Stimulated activated naive CD4-positive, alpha-beta T cell (primary cell): ENCODE results near the gene APOBEC4.

Experiments
- DNase-seq, 6 experiments: peaks; one replicate each; lab custom pipeline; 2025; lab: John Stamatoyannopoulos, UW

APOBEC4 gene

GRCh38 chr1:183600136-183600535 lies 53.0 kb downstream of the APOBEC4 start:
- no peak for DNase-seq

- no peak for DNase-seq
Observed at GRCh38 chr1:183598386-183598785, 54.7 kb downstream of the APOBEC4 start.

- DNase-seq, result no peak
Observed at GRCh38 chr1:183597656-183598347, 55.3 kb downstream of the APOBEC4 start.

- DNase-seq, result no peak
Observed at GRCh38 chr1:183596500-183596899, 56.6 kb downstream of the APOBEC4 start.
